HCT116 (cell line): ENCODE data around the gene NAPEPLD.

ENCODE experiments used
- JUND ChIP-seq: IDR thresholded peaks from 2 replicates; pipeline ENCODE4 v1.6.1; 2012
- POLR2A ChIP-seq: IDR thresholded peaks from 2 replicates; pipeline ENCODE4 v1.7.0; 2011; ENCODE audit warnings: borderline replicate concordance; ENCODE audit not compliant: insufficient read depth, insufficient read length; ENCODE audit errors: extremely low read depth
- TF ChIP-seq, protein P1 (sequence below), 3 experiments: fragments of 200-600 bp in 1 of 3; sonication (generic) in 1 of 3; IDR thresholded peaks in 2 of 3; conservative IDR thresholded peaks in 1 of 3; 2 replicates each; pipeline ENCODE4 v1.5.1; 2012 to 2017; ENCODE audit warnings: low read depth in 2 of 3, low read length in 2 of 3, antibody characterized with exemption in 1 of 3, borderline replicate concordance in 1 of 3, control low read depth in 1 of 3, mild to moderate bottlenecking in 1 of 3, mixed read lengths in 1 of 3, mixed run types in 1 of 3, moderate library complexity in 1 of 3; ENCODE audit not compliant: insufficient read depth in 1 of 3
- TF ChIP-seq, protein P2 (sequence below): IDR thresholded peaks from 2 replicates; pipeline ENCODE4 v1.6.1; 2012

DNA sequence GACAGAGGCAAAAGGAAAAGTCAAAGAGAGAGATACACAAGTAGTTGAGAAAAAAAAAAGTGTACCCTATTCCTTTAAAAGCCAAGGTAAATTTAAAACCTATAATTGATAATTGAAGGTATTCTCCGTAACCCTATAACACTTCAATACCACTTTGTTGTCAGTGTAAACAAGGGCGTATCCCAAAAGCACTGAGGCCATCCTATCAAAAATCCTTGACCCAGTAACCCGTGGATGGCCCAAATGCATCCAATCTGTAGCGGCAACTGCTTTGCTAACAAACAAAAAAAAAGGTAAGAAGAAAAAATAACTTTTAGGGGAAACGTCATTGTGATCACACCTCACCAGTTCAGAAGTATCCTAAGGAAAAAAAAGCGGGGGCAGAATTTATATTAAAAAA lies 5.1 kb upstream of the NAPEPLD start:
- TF ChIP-seq JUND (no peak), POLR2A (no peak)
- TF ChIP-seq, protein P1, sequence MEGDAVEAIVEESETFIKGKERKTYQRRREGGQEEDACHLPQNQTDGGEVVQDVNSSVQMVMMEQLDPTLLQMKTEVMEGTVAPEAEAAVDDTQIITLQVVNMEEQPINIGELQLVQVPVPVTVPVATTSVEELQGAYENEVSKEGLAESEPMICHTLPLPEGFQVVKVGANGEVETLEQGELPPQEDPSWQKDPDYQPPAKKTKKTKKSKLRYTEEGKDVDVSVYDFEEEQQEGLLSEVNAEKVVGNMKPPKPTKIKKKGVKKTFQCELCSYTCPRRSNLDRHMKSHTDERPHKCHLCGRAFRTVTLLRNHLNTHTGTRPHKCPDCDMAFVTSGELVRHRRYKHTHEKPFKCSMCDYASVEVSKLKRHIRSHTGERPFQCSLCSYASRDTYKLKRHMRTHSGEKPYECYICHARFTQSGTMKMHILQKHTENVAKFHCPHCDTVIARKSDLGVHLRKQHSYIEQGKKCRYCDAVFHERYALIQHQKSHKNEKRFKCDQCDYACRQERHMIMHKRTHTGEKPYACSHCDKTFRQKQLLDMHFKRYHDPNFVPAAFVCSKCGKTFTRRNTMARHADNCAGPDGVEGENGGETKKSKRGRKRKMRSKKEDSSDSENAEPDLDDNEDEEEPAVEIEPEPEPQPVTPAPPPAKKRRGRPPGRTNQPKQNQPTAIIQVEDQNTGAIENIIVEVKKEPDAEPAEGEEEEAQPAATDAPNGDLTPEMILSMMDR (IDR thresholded peaks at IDR 0.05 in 2 of 3, conservative IDR thresholded peaks at IDR 0.05 in 1 of 3; ENCODE audit: borderline replicate concordance in 1 of 3, insufficient read depth in 1 of 3, low read depth in 2 of 3, low read length in 2 of 3): no peak
- TF ChIP-seq, protein P2, sequence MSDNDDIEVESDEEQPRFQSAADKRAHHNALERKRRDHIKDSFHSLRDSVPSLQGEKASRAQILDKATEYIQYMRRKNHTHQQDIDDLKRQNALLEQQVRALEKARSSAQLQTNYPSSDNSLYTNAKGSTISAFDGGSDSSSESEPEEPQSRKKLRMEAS: no peak
